Activated CD4-positive, alpha-beta T cell treated with anti-CD3 and anti-CD28 coated beads, Interleukin-2, amount 50 U/mL, for 48 hours (primary cell): Measurements from ENCODE around the gene WTAP.
"Not testable (repeated sequence)": the region's sequence is repeated elsewhere in the genome, so short reads cannot be mapped to it uniquely, and the experiment has no call there.

Experiments
- DNase-seq, 2 experiments: peaks; one replicate each; pipeline ENCODE4 v3.0.0-alpha.2; 2020

Gene WTAP

GRCh38 chr6:159762681-159763293 lies 35.5 kb downstream of the WTAP start:
- peak in 1 of 2 experiments; percentile 15 for DNase-seq

DNA sequence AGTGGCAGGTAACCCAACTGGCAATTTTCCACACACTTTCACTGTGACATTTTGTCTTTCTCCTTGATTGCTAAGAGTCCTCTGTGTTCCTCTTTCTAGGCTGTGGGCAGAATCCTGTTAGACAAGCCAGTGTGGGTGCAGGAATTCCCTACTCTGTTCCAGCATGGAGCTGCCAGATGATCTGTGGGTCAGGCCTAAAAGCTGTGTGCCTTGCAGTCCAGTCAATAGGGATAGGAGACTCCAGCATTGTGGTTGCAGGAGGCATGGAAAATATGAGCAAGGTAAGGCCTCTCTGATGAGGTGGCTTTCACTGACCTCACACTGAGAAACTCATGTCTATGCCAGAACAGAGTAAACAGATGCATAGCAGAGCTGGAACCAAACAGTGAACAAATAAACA lies 39.6 kb downstream of the WTAP start:
- DNase-seq, result no peak

- DNase-seq, result no peak
These were observed 42.2 kb downstream of the WTAP start for GRCh38 chr6:159769470-159769869.

DNA sequence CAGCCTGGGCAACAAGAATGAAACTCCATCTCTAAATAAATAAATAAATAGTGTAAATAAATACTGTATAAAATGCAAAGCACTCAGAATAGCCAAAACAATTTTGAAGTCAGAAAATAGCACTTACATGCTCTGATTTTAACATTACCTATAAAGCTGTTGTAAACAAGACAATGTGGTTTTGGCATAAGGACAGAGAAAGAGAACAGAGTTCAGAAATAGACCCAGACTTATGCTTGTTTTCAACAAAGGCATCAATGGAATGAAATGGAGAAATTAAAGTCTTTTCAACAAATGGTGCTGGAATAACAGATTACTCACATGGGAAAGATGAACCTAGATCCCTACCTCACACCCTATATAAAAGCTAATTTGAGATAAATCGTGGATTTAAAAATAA lies 44.9 kb downstream of the WTAP start:
- no peak for DNase-seq

- no peak for DNase-seq
These were observed 50.1 kb downstream of the WTAP start for GRCh38 chr6:159777240-159777904.

GRCh38 chr6:159778131-159778530 lies 50.8 kb downstream of the WTAP start:
- DNase-seq, result no peak

- no peak for DNase-seq
These were observed 51.3 kb downstream of the WTAP start for GRCh38 chr6:159778542-159779103.

DNA sequence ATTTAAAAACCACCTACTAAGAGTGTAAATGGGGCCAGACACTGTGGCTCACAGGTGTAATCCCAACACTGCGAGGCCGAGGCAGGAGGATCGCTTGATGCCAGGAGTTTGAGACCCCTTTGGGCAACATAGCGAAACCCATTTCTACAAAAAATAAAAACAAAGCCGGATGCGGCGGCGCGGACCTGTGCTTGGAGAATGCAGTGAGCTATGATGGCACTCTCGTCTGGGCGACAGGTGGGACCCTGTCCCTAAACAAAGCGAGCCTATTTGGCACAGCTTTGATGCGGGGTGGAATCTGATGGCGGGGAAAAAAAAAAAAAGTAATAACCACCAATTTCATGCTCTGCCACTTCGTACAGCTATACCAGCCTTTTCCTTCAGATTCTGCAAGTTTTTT lies 61.0 kb downstream of the WTAP start:
- DNase-seq, result peak; percentile 12 to 19

- peak; percentile 24 to 43 for DNase-seq
These were observed 61.6 kb downstream of the WTAP start for GRCh38 chr6:159788753-159789376.

- peak; percentile 99 to 100 for DNase-seq
These were observed 62.3 kb downstream of the WTAP start, which contains the start of gene TCP1 for GRCh38 chr6:159789377-159790148. Gene TCP1, minus strand, starts transcription at chr6:159789602. Its CDS starts 134 bp downstream, at chr6:159789468.

DNA sequence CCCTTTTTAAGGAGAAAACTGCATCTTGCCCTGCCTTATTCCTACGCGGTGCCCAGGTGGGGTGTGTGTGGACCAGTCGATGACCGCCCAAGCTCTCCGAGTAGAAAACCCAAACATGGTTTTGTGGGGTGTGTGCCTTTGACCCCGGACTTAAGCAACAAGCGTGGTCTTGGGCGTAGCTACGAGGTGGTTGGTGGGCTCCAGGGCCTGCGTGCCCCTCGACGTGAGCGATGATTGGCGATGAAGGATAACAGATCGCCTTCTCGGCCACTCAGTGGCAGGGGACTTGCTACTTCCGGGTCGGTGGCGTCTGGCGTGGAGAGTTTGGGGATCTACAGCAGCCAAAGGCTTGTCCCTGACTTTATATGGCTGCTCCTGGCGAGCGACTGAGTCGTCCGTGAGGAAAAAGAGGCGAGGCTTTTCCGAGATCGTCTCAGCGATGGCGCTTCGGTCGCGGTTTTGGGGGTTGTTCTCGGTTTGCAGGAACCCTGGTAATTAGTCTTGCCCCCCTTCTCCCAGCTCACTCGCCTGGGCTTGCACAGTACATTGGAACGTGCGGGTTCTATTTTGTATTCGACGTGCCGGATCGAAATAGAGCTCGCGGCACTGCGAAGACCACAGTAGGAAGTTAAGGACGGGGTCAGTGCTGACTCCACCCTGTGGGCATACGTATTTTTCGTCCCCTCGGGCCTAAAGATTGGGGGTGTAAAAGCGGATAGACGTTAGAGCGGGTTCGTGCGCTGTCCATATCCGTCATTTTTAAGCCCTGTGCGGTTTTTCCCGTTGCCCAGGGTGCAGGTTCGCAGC lies 63.0 kb downstream of the WTAP start, which contains the start of gene MRPL18:
MRPL18 (plus strand) TSS at position 319 of the 807 bp plus-strand sequence; CDS start at position 440, 121 bp downstream.
- peak; percentile 88 to 91 for DNase-seq

GRCh38 chr6:159790956-159791598 lies 63.8 kb downstream of the WTAP start:
- peak in 1 of 2 experiments; percentile 12 for DNase-seq

- DNase-seq, result not testable (repeated sequence)
These were observed 67.7 kb downstream of the WTAP start for GRCh38 chr6:159794976-159795375.

GRCh38 chr6:159797554-159797953 lies 70.2 kb downstream of the WTAP start:
- DNase-seq, result no peak

- DNase-seq, result no peak
These were observed 73.0 kb downstream of the WTAP start, which contains the start of gene PNLDC1 for GRCh38 chr6:159800141-159800865. Gene PNLDC1, plus strand, starts transcription at chr6:159800276. Its CDS starts 32 bp downstream, at chr6:159800308.

DNA sequence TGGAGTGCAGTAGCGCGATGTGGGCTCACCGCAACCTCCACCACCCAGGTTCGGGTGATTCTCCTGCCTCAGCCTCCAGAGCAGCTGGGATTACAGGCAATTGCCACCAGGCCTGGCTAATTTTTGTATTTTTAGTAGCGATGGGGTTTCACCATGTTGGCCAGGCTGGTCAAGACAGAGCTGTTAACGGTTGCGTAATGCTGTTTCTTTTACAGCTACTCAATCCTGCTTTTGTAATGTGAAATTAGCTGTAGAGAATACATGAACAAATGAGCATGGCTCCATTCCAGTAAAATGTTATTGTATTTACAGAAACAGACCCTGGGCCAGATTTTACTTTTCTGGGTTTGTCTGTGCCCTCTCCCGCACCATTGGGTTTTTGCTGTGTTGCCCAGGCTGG lies 74.6 kb downstream of the WTAP start:
- no peak for DNase-seq

GRCh38 chr6:159804504-159804903 lies 77.2 kb downstream of the WTAP start:
- DNase-seq, result no peak

GRCh38 chr6:159805440-159806020 lies 78.2 kb downstream of the WTAP start:
- no peak for DNase-seq
